HG03457 (cell line): ENCODE results near the gene C2CD4C.
"Not testable (repeated sequence)": the region's sequence is repeated elsewhere in the genome, so short reads cannot be mapped to it uniquely, and the experiment has no call there.

Experiments
- ATAC-seq: cut with Tn5 transposase; IDR thresholded peaks from one replicate; pipeline ENCODE4 v1.9.1; 2021; ENCODE audit warnings: moderate number of reproducible peaks; ENCODE audit not compliant: unreplicated experiment

The C2CD4C gene

DNA sequence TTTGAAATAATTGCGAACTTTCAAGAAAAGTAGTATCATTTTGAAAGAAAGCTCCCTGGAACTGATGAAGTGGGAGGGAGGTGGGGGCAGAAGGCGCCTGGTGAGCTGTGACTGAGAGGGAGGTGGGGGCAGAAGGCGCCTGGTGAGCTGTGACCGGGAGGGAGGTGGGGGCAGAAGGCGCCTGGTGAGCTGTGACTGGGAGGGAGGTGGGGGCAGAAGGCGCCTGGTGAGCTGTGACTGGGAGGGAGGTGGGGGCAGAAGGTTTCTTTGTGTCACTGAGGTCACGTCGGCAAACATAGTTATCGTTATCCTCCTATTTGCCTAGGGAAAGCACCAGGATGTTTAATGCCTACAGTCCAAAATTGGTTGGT lies 24.2 kb downstream of the C2CD4C start:
- no peak for ATAC-seq

DNA sequence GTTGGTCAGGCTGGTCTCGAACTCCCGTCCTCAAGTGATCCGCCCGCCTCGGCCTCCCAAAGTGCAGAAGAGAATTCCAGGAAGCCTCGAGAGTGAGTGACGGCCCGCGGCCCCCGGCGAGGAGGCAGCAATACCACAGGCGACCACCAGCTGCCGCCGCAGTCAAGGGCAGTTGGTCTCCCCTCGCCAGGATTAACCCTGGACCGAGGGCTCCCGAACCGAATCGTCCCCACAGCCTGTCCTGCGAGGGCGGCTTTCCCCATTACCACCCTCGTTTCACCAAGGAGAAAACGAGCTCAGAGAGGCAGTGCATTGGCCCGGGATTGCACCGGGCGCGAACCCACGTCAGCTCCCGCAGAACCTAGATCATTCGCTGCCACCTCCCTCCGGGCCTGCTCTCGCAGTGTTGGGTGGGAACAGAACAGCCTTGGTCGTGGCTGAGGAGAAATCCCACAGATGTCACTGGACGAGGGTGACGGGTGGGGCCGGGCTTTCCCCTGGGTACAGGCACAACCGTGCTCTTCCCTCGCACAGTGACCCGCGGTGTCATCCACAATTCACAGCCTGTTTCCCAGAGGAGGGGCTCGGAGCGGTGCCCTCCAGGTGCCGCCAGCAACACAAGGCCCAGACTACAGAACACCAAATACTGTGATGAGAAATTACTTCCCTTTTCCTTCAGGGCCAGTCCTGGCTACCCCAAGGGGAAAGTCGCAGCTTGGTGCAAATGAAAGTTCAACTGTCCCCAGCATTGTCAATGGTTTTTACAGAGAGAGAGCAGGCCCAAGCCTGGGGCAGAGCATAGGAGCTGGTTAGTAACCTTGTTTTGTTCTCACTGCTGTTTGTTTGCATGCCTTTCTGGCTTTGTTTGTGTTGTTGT lies 24.8 kb downstream of the C2CD4C start:
- no peak for ATAC-seq

DNA sequence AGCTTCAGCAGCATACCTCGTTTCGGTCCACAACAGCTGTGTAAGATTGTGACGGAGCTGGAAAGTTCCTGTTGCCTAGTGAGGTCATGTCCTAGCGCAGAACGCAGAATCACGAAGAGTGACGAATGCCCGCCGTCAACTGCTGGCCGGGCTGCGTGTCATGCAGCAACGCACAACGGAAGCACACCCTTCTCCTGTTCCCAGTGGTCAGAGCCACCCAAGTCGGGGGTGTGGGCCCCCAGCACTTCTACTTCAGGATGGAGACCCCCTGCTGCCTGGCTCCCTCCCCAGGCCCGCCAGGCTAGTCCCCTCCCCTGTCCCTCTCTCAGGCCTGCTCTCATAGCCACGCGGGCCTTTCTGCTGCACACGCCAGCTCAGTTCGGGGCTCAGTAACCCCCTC lies 25.9 kb downstream of the C2CD4C start:
- no peak for ATAC-seq

DNA sequence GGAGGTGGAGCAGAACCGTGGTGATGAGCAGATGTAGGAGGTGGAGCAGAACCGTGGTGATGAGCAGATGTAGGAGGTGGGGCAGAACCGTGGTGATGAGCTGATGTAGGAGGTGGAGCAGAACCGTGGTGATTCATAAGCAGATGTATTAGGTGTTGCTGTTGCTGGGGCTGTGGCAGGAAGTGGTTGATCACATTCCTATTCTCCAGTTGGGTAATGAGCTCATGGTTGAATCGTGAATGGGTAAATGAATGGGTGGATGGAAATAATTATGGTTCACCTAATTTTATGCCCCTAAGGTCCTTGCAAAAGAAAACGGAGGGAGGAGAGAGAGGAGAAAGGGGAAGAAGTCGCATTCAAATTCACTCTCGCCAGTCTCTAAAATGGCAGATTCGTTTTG lies 26.4 kb downstream of the C2CD4C start:
- not testable (repeated sequence) for ATAC-seq

DNA sequence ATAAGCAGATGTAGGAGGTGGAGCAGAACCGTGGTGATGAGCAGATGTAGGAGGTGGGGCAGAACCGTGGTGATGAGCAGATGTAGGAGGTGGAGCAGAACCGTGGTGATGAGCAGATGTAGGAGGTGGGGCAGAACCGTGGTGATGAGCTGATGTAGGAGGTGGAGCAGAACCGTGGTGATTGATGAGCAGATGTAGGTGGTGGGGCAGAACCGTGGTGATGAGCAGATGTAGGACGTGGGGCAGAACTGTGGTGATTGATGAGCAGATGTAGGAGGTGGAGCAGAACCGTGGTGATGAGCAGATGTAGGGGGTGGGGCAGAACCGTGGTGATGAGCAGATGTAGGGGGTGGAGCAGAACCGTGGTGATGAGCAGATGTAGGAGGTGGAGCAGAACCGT lies 27.0 kb downstream of the C2CD4C start:
- ATAC-seq: not testable (repeated sequence)

DNA sequence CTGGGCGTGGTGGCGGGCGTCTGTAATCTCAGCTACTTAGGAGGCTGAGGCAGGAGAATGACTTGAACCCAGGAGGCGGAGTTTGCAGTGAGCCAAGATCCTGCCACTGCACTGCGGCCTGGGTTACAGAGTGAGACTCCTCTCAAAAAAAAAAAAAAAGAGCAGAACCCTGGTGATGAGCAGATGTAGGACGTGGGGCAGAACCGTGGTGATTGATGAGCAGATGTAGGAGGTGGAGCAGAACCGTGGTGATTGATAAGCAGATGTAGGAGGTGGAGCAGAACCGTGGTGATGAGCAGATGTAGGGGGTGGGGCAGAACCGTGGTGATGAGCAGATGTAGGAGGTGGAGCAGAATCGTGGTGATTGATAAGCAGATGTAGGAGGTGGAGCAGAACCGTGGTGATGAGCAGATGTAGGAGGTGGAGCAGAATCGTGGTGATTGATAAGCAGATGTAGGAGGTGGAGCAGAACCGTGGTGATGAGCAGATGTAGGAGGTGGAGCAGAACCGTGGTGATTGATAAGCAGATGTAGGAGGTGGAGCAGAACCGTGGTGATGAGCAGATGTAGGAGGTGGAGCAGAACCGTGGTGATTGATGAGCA lies 28.2 kb downstream of the C2CD4C start:
- not testable (repeated sequence) for ATAC-seq

DNA sequence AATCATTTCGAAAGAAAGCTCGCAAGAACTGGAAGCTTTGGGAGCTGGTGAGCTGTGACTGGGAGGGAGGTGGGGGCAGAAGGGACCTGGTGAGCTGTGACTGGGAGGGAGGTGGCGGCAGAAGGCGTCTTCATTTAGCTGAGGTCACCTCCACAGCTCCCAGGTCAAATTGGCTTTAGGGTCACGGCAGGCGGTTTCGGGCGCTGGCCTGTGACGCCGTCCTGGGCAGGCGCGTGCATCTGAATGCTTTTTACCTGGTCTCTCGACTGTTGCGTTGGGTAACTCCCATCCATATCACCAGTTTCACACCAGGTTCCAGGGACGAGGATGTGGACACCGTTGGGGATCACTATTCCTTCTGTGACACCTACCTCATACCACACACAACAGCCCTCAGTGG lies 29.2 kb downstream of the C2CD4C start:
- no peak for ATAC-seq

DNA sequence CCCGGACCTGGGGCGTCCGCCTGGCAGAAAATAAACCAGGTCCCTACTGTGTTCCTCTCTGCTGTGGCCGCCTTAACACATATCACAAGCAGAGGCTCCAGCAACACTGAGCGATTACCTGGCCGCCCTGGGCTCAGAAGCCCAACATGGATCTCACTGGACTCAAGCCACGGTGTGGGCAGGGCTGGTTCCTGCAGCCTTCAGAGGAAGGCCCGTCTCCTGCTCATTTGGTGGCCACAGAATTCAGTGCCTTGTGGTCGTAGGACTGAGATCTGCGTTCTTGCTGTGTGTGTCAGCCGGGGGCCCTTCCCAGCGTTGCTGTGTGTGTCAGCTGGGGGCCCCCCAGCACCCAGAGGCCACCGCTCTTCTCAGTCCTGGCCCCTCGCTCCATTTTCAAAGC lies 30.2 kb downstream of the C2CD4C start:
- no peak for ATAC-seq

DNA sequence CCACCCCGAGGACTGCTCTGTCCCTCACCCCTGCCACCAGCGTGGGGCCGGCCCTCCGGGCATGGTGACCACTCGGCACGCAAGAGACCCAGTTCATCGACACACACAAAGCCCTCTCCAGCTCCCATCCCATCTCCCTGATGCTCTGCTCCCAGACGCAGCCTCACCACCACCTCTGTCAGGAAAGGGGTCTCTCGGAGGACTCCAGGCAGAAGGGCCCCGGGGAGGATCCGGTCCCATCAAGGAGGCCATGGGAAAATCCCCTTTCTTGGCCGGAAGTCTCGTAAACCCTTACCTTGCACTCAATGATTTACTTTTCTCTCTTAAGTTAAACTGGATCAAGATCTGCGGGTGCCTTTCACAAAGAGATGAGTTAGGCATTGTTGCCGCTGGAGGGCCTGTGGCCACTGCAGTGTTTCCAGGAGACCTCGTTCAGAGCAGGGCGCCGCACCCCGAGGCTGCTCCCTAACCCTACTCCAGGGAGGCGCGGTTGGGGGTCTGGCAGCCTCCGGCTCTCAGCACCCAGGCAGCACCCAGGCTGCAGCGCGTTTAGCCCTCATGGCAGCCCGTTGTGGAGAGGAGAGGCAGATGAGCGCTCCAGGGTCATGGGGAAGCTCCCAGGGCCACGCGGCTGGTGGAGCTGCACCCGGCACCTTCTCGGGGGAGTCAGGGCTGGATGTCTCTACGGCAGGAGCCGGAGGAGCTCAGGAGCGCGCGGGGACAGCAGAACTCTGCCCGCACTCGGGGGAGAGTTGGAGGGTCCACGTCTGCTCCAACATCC lies 31.0 kb downstream of the C2CD4C start:
- ATAC-seq: no peak

DNA sequence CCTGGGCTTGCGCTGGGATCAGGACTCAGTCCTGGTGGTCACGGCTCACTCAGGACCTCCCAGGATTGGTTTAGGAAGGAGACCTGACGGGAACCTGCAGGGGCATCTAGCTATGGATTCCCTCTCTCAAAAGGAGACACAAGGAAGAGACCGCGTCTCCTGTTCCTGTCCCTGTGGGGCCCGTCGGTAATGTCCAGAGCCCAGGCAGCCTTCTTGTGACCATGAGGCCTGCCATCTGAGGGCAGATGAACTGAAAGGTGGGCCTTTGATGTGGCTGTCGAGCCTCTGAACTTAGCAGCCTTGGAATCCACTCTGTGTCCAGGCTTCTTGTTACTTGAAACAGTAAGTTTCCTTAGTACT lies 32.9 kb downstream of the C2CD4C start:
- no peak for ATAC-seq

DNA sequence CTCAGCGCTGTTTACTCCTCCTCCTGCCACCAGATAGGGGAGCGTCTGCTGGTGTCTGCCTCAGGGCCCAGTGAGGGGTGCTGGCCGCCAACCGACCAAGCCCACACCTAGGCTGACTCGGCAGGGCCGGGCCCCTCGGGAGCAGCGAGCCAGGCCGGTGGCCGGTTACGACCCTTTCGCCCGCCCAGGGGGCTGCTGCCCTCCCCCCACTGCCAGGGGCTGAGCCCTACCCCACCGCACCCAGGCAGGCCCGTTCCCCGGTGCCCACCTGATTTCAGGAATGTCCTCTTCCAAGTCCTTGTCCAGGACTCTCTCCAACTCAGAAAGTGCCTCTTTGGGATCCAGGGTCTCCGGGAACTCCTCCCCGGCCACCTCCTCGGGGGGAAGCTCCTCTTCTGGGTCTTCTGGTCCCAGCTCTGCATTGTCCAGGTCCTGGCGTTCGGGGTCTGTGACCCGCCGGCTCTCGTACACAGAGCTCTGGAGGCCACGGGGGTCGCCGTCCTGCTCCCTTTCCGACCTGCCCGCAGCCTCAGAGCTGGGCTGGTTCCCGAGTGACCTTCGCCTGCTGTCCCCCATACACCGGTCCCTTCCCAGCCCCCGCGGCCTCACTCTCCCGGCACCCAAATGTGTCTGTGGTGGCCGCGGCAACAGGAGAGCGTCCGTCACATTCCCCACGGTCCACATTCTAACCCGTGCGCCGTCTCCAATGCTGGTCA lies 33.4 kb downstream of the C2CD4C start:
- ATAC-seq: no peak

DNA sequence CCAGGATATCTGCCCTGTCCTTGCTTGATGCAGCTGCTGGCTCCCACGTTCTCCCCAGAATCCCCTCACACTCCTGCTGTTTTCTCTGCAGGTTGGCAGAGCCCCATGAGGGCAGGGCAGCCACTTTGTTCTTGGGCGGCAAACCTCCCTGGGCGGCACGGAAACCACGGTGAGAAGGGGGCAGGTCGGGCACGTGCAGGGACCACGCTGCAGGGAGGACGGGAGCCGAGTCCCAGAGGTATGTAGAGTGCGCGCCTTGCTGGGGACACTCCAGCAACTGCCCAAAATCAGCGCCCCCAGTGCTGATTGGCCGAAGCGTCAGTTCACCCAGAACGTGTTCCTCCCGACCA lies 34.1 kb downstream of the C2CD4C start:
- ATAC-seq: no peak

DNA sequence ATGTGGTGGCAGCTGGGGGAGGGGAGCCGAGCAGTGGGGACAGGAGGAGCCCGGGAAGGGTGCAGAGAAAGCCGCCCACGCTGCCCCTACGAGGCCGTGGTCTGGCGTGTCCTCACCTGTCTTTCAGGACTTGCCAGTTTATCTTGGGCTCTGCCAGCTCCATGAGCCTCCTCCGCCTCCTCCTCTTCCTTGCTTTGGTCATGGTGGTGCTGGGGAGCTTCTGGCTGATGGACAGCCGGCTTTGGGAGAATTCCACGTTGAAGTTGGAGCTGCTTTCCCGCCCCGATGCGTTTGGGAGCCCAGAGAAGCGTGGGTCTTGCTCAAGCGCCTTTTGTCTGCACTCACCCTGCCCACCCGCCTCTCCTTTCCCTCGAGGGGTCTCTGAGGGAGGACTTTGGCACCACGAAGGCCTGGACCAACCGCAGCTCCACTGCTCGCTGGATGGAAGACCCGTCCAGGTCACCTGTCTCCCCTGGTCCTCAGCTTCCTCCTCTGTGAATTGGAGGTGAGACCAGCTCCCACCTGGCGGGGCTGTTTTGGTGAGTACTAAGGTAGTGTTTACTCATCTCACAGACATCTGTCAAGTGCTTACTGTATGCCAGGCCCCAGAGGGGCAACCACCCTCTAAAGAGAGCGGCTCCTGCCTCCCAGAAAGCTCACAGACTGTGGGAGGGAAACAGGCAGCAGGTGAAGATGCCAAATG lies 34.6 kb downstream of the C2CD4C start:
- ATAC-seq: no peak

DNA sequence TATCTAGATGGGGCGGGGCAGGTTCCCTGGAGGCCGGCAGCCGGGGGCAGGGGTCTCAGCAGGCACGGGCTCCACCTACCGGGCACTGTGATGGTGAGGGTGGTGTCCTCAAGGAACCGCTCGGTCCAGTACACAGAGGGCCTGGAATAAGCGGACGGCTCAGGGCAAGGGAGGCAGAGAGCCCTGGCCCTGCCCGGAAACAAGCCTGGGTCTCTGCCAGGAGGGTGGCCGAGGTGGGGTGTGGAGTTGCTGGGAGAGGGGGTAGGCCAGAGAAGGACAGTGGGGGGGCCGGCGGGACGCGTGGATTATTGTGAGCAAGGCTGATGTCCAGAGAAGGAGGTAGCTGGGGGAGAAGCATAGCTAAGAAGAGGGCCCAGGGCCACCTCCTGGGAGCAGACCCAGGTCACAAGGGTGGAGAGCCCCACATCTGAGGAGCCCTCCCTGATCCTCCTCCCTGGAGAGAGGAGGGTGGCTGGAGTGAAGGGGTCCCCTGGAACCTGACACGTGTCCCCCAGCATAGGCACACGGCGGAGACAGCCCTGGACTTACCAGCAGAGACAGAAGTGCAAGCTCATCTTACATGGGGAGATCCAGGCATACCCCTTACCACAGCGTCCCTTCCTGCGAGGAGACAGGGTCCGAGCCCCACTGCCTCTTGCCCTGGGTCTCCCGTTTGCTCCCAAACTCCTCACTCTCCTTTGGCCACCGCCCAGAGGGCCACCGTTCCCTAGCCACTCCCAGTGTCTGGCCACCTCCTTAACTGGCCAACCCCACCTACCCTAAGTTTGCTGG lies 35.4 kb downstream of the C2CD4C start:
- ATAC-seq: no peak

DNA sequence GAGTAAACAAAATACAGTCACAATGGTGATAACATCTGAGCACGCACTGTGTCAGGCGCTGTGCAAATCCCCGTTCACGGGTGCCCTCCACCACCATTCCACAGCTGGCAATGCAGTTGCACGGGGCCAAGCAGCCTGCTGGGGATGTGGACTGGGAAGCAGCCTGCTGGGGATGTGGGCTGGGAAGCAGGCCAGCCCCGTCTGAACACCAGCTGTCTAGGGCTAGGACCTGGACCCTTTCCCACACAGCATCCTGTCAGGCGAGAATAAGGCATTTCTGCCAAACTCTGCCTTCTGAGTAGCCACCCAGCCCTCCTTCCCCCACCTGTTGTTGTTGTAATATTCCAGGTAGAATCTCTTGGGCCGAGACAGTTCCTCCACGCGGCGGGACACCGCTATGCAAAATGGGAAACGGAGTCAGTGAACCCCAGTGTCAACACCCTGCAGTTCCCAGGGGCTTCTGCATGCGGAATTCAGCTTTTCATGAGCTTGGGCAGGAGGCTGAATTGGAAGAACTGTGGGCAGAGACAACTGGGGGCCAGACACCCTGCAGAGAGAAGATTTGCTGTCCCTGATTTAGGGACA lies 36.5 kb downstream of the C2CD4C start:
- no peak for ATAC-seq

DNA sequence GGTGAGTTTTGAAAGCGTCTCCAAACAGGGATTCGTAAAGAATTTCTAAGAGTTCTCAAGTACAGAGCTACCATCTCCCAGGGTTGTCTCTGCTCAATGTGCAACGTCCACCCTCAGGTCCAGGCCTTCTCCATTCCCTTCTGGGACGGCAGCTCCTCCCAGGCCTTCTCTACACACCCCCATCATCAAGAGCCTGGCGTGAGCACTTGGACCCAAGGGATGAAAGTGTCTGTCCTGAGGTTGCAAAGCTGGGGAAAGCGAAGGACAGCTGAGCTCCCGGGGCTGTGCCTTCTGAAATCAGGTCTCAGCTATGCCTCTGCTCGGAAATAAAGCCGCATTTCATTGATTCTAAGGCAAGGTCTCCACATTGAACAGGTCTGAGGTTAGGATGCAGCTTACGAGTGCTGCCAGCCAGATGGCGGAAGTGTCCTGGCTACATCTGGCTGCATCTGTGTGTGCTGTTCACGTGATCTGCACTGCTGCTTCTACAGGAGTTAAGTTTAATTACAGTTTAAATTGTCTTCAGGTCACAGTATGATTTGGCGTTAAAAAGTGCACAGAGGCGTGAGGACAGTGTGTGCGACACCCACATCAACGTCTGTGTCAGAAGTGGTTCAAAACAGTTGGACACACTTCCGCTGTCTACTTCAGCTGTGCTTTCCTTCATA lies 37.3 kb downstream of the C2CD4C start:
- ATAC-seq: no peak

DNA sequence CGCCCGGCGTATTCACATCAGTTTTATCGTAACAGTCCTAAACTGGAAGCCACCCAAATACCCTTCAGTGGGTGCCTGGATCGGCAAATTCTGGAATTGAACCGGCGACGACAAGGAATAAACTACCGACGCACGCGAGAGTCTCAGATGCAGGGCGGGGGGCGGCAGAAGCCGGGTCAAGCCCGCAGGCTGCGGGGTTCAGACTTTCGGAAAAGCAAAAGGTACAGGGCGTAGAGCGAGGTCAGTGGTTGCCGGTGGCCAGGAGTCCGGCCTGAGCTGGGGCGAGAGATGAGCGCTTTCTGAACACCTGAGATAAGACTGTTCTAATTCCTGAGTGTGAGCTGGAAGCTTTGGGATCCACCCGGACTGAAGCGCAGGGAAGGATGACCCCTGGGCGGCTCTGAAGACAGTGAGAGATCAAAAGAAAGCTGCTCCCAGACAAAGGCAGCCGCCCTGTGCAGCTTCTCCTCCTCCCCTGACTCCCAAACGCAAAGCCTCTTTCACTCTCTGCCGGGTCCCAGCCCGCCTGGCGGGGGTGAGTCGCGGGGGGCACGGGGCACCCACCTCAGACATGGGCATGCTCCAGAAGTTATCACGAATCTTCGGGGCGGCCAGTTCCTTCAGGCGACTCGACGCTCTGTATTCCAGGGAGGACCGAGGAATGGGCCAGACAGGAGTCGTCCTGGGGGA lies 38.2 kb downstream of the C2CD4C start:
- no peak for ATAC-seq

DNA sequence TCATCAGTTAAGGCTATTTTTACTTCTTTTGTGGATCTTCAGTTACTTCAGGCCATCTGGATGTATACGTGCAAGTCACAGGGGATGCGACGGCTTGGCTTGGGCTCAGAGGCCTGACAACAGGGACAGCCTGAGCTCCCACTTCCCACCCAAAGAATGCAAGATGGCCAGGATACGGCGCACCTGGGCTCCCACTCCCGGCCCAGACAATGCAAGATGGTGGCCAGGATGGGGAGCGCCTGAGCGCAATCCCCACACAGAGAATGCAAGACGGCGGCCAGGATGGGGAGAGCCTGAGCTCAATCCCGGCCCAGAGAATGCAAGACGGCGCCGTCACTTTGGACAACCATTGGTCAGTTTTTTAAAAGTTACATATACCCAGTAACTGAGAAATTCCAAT lies 39.1 kb downstream of the C2CD4C start:
- no peak for ATAC-seq

DNA sequence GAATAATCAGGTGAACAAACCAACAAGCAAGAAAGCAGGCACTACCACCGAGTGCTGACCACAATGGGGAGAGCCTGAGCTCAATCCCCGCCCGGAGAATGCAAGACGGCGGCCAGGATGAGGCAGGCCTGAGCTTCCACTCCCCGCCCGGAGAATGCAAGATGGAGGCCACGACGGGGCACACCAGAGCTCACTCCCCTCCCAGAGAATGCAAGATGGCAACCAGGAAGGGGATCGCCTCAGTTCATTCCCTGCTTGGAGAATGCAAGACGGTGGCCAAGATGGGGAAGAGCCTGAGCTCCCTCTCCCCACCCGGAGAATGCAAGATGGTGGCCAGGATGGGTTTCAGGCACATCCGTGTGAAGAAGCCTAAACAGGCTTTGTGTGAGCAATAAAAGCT lies 39.7 kb downstream of the C2CD4C start:
- no peak for ATAC-seq
